Fibroblast of villous mesenchyme (primary cell): Measurements from ENCODE around the gene BRAP. TPM values are rescaled to one million over a fixed set of nuclear protein-coding genes. Genes with fewer than 3 reads are reported as not detected.
"Not testable (repeated sequence)": the region's sequence is repeated elsewhere in the genome, so short reads cannot be mapped to it uniquely, and the experiment has no call there.

ENCODE experiments used
- DNase-seq: peaks from one replicate; pipeline ENCODE4 v3.0.0-alpha.2; 2010; ENCODE audit warnings: low read depth
- H3K4me3 ChIP-seq: 2 replicates; pipeline ENCODE4 v1.5.1; 2011; ENCODE audit warnings: low read depth, mild to moderate bottlenecking, low read length
- CTCF ChIP-seq: IDR thresholded peaks from 2 replicates; pipeline ENCODE4 v1.5.1; 2012; ENCODE audit warnings: low read depth, mild to moderate bottlenecking, low read length; ENCODE audit not compliant: insufficient read depth
- total RNA-seq: library from RNA; depleted of rRNA; stranded (reverse); fragments of >200 nt; gene quantifications from 2 replicates; pipeline ENCODE4 v1.2.3, GENCODE V29; 2012

The BRAP gene
- total RNA-seq, 1 donor: 22.9 TPM

DNA sequence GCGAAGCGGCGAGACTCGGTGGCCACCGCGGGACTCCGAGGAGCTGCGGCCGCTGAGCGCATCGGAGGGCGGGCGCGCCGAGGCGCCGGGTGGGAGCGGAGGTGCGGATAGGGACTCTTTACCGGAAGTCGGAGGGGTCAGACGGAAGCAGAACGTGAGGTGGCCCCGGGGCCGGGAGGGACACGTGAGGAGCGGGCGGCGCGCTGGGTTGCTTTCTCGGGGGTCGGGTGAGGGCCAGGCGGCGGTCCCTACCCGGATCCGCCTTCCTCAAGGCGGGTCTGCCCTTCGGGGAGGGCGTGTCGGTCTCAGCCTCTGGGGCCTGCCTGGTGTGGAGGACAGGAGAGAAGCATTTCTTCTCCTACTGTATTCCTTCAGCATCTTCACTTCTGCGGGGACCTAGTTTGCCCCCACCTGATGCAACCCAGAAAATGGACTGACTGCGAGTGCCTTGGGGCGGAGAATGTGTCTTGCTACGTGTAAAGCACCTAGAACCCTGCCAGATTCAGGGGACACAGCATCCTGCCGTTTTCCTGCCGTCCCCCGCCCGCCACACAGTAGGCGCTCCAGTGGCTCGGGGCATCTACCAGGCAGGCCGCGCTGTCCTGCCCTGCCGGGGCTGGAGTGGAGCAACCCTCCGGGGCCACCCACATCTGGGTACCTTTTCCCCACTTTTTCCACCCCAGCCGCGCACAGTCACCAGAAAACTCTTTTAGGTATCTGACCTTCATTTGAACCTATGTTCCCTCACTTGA is 86.1 kb downstream of the BRAP start:
- peak; percentile 96 for DNase-seq
- peak overlapping the region; percentile 95 for H3K4me3 ChIP-seq
- TF ChIP-seq CTCF: no peak

DNA sequence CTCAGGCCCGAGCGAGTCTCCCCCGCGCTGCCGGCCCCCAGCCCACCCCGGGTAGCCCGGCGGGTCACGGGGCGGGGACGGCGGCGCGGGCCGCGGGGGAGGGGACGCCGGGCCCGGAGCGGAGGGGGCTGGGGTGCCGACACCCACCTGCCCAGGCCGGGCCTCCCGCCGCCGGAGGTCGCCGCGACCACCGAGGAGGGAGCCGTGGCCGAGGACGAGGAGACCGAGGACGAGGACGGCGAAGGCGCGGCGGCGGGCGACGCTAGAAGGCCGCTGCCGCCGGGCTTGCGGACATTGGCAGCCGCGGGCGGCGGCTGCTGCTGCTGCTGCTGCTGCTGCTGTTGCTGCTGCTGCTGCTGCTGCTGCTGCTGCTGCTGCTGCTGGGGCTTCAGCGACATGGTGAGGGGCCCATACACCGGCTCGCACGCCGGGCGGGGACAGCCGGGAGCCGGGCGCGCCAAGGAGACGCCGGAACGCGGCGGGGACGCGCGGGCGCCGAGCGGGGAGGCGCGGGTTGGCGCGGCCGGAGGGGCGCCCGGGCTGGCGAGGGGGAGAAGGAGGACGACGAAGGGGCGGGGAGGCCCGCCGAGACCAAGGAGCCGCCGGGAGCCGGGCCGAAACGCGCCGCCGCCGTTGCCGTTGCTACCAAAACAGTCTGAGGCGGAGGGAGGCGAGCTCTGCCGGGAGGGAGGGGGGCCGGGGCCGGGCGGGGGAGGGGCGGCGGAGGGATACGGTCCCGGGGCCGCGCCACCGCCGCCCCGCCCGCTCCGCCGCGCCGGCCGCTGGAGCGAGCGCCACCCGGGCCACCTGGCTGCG is 86.9 kb downstream of the BRAP start, which contains the start of gene ATXN2:
TSS of gene ATXN2 (minus strand) at position 679 of the 816 bp plus-strand sequence. CDS start at position 398, 281 bp downstream.
- peak within 1 kb of the TSS; percentile 95 for H3K4me3 ChIP-seq
- peak; percentile 64 for DNase-seq
- no peak for TF ChIP-seq CTCF

DNA sequence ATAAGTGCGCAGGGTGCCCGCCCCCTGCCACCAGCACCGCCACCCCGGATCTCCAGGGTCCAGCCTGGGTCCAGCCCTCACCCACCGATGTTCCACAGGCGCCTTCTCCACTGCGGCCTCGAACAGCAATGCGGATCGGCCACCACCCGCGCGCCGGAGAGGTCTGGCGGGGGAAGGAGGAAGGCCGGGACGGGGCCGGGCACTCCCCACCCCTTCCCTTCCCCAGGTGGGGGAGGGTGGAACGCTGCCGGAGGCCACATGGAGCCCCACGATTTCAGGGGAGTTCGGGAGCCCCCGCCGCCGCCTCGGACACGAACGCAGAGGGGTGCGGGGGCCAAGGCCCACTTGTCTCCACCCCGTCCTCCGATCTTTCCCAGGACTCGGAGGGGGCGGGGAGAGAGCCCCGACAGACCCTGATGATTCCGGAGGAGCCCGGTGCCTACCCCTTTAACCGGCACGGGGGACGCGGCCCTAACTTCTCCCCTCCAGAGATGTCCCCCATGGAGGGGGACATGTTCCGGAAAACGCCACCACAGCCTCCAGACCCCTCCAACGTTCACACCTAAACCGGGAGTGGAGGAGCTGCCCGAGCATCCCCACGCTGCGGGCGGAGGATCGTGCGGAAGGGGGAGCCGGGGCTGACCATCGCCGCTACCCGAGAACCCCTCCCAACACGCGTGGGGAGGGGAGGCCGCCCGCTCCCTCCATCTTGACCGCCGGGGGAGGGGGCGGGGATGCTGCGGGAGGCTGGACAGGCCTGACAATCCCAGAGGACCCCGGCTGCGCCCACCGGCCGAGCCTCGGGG is 87.7 kb downstream of the BRAP start:
- peak overlapping the region; percentile 95 for H3K4me3 ChIP-seq
- peak; percentile 40 for DNase-seq
- TF ChIP-seq CTCF: no peak

- DNase-seq: peak; percentile 65
- H3K4me3 ChIP-seq: peak overlapping the region; percentile 95
- no peak for TF ChIP-seq CTCF
Measured at GRCh38 chr12:111596985-111597830, 88.5 kb downstream of the BRAP start.

DNA sequence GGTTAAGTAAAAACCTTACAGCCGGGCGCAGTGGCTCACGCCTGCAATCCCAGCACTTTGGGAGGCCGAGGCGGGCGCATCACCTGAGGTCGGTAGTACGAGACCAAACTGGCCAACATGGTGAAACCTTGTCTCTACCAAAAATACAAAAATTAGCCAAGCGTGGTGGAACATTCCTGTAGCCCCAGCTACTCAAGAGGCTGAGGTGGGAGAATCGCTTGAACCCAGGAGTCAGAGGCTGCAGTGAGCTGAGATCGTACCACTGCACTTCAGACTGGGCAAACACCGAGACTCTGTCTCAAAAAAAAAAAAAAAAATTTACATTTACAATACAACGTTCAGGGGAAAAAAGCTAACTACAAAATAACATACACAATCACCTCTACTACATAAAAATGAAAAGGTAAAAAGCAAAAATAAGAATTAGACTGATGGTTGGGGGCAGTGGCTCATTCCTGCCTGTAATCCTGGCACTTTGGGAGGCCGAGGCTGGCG is 90.4 kb downstream of the BRAP start:
- peak overlapping the region; percentile 29 for H3K4me3 ChIP-seq
- not testable (repeated sequence) for DNase-seq

Other genes starting within 250 kb of the BRAP start
- gene ATXN2, start 86.6 kb downstream of the BRAP start, total RNA-seq: 48.3 and 71.7 TPM in 2 replicates
- 16.4 and 18.4 TPM in 2 replicates for gene ACAD10, start 97 bp upstream of the BRAP start, total RNA-seq
- 6.8 and 13.4 TPM in 2 replicates for gene ALDH2, start 81.0 kb upstream of the BRAP start, total RNA-seq
- 32.4 and 34.1 TPM in 2 replicates for gene MAPKAPK5, start 156.3 kb upstream of the BRAP start, total RNA-seq